Pulmonary artery endothelial cell (primary cell): ENCODE data around the gene NPNT. TPM values are rescaled to one million over a fixed set of nuclear protein-coding genes. Genes with fewer than 3 reads are reported as not detected.

ENCODE experiments used
- DNase-seq: peaks from one replicate; pipeline ENCODE4 v3.0.0-alpha.2; 2011; ENCODE audit warnings: low read depth, low spot score
- total RNA-seq: library from RNA; depleted of rRNA; stranded (reverse); fragments of >200 nt; gene quantifications from 2 replicates; pipeline ENCODE4 v1.2.3, GENCODE V29; 2014

Gene NPNT
- total RNA-seq, 1 donor from 2014 or later, result under 0.01 TPM

GRCh38 chr4:106019771-106020170 lies 124.5 kb downstream of the NPNT start:
- DNase-seq, result no peak

Other genes starting within 250 kb of the NPNT start
- gene INTS12, start 186.8 kb upstream of the NPNT start, total RNA-seq, result 18.5 and 19.1 TPM in 2 replicates
- 14.9 and 21.4 TPM in 2 replicates for gene GSTCD, start 186.7 kb upstream of the NPNT start, total RNA-seq